Measurements from ENCODE around the gene SENP6. TPM values are rescaled to one million over a fixed set of nuclear protein-coding genes. Genes with fewer than 3 reads are reported as not detected.

SENP6 gene
- total and polyA plus RNA-seq, 2 donors (not counting 1 experiment from before 2014, with no cell fraction given): 30.8 to 161 TPM

GRCh38 chr6:75609639-75610590, 8.2 kb downstream of the SENP6 start:
- ChIA-PET CTCF (interaction anchor here (0.6 to 1.5 kb wide), 2 partner anchors 13 to 49 kb away, joined by 3 to 5 read pairs; no protein-coding TSS in a partner anchor), POLR2A (interaction anchor here (0.6 kb wide), 1 partner anchor 15 kb away, joined by 3 read pairs; no protein-coding TSS in a partner anchor)
- no peak for DNase-seq
- ATAC-seq (ENCODE audit: low read depth): no peak
- Histone ChIP-seq H2AFZ (ENCODE audit: insufficient read depth, low read depth, low read length, poor library complexity, severe bottlenecking) (no peak overlapping the region), H3K27me3 (replicated peaks in 1 of 4; ENCODE audit: control extremely low read depth in 1 of 4, control insufficient read depth in 3 of 4, insufficient read depth in 4 of 4, low read length in 3 of 4) (no peaks in the 10 kb centered on the region), H3K4me1 (ENCODE audit: control insufficient read depth in 2 of 2, insufficient read depth in 2 of 2, low read length in 2 of 2) (peaks cover 65 to 80% of the 10 kb centered on the region in 2 donors), H3K4me2 (replicated peaks; ENCODE audit: low read depth, low read length, poor library complexity, severe bottlenecking) (peak overlapping the region; percentile 51), H4K20me1 (ENCODE audit: control insufficient read depth, insufficient read depth, low read length, poor library complexity, severe bottlenecking) (peaks cover 63% of the 10 kb centered on the region), H3K36me3 (replicated peaks in 1 of 2; ENCODE audit: control extremely low read depth in 1 of 2, control insufficient read depth in 1 of 2, extremely low read depth in 1 of 2, insufficient read depth in 2 of 2, low read length in 1 of 2) (no peaks in the 10 kb centered on the region), H3K4me3 (ENCODE audit: control extremely low read depth in 1 of 5, extremely low read depth in 1 of 5, insufficient read depth in 1 of 5, low read depth in 2 of 5, low read length in 4 of 5) (no peak overlapping the region), H3K27ac (ENCODE audit: low read length in 2 of 2) (peak overlapping the region in 1 of 2 donors; percentile 44), H3K9me3 (ENCODE audit: control extremely low read depth in 1 of 3, control insufficient read depth in 2 of 3, insufficient read depth in 1 of 3, low read length in 2 of 3) (no peaks in the 10 kb centered on the region), H3K79me2 (ENCODE audit: control insufficient read depth, insufficient read depth, low read length) (peaks cover 99% of the 10 kb centered on the region), H3K9ac (ENCODE audit: low read length) (no peak overlapping the region)
- Mint-ChIP-seq H3K9me3 (ENCODE audit: insufficient read depth) (no peaks in the 10 kb centered on the region), H3K4me3 (no peak overlapping the region), H3K4me1 (peaks cover 90% of the 10 kb centered on the region), H3K27ac (no peak overlapping the region), H3K27me3 (no peaks in the 10 kb centered on the region)
- TF ChIP-seq EZH2 (IDR thresholded peaks at IDR 0.05; ENCODE audit: borderline replicate concordance, insufficient read depth, low read depth, low read length, poor library complexity, severe bottlenecking) (no peak), CTCF (IDR thresholded peaks at IDR 0.05) (no peak)
- intact Hi-C loops (cut with micrococcal nuclease): loop anchor here (1.0 kb wide), 1 partner anchor 9 kb away; the partner anchor contains the start of gene SENP6
- 96% methylated on average over 4 of the region's 6 CpGs for WGBS (ENCODE audit: insufficient coverage)

Data from B cell (primary cell).